Adrenal gland (tissue), 12 donors: ENCODE results near the gene PTPN23. TPM values are rescaled to one million over a fixed set of nuclear protein-coding genes. Genes with fewer than 3 reads are reported as not detected.

Experiments used
- DNase-seq, 7 donors: peaks; one replicate each; pipeline ENCODE4 v3.0.0-alpha.2; 2019 to 2020
- H3K27ac ChIP-seq, 5 donors: fragments of 200-600 bp; sonication (generic) in 4 of 5; 1 replicate in 3 of 5; 2 replicates in 2 of 5; pipeline versions ENCODE4 v1.5.1 to v1.8.0; 2016 to 2020; ENCODE audit warnings: mild to moderate bottlenecking in 1 of 5
- H3K27me3 ChIP-seq: fragments of 200-600 bp; 2 replicates; pipeline ENCODE4 v1.8.0; 2021
- H3K36me3 ChIP-seq, 2 donors: fragments of 200-600 bp; replicated peaks in 1 of 2; 1 replicate in 1 of 2; 2 replicates in 1 of 2; pipeline versions ENCODE4 v1.5.1 to v1.8.0; 2018 to 2022
- H3K4me1 ChIP-seq, 2 donors: fragments of 200-600 bp; replicated peaks in 1 of 2; 1 replicate in 1 of 2; 2 replicates in 1 of 2; pipeline versions ENCODE4 v1.5.1 to v1.8.0; 2018 to 2021
- H3K4me3 ChIP-seq, 4 donors: fragments of 200-600 bp; sonication (generic) in 3 of 4; one replicate each; pipeline ENCODE4 v1.5.1; 2016 to 2018
- H3K9me3 ChIP-seq, 3 donors: fragments of 200-600 bp; sonication (generic) in 1 of 3; replicated peaks in 1 of 3; 1 replicate in 2 of 3; 2 replicates in 1 of 3; pipeline versions ENCODE4 v1.5.1 to v1.8.0; 2016 to 2021
- CTCF ChIP-seq, 6 experiments: fragments of 450-650 bp in 4 of 6; fragments of 200-600 bp in 2 of 6; sonication (generic) in 1 of 6; IDR thresholded peaks; 1 replicate in 5 of 6; 2 replicates in 1 of 6; pipeline versions ENCODE4 v1.5.1 to v1.8.0; 2016 to 2021; ENCODE audit warnings: antibody characterized with exemption in 6 of 6, mild to moderate bottlenecking in 2 of 6, moderate library complexity in 1 of 6
- POLR2A ChIP-seq, 2 donors: fragments of 450-650 bp; IDR thresholded peaks; one replicate each; pipeline ENCODE4 v1.6.1; 2017; ENCODE audit warnings: antibody characterized with exemption in 2 of 2, mild to moderate bottlenecking in 2 of 2, moderate library complexity in 1 of 2
- WGBS, 4 donors: extraction: QIAGEN DNeasy Blood & Tissue Kit in 2 of 4; methylation state at CpG; one replicate each; pipeline versions ENCODE4 v1.1.5 to v1.1.7; 2013 to 2017; 5-methylcytosine and 5-hydroxymethylcytosine counted together
- intact Hi-C, 2 donors: fragments of 100-400 bp; cut with DNase I; formaldehyde crosslinking; loops; one replicate each; pipeline versions ENCODE4 v1.14.1 to v1.15.0; 2022 to 2023
- polyA plus RNA-seq, 3 donors: library from polyadenylated mRNA; stranded (reverse); fragments of 200-250 nt in 2 of 3; fragments of 350-450 nt in 1 of 3; fragmentation: Illumina TruSeq in 1 of 3; extraction: RNeasy Lipid Tissue Mini Kit (QIAGEN cat#74804) in 1 of 3; gene quantifications; one replicate each; pipeline ENCODE4 v1.2.3, GENCODE V29; 2013 to 2014
- total RNA-seq, 9 donors: library from RNA; depleted of rRNA in 4 of 9; stranded (reverse); fragments of >200 nt in 4 of 9; fragments of 120-200 nt in 1 of 9; fragmentation: NEBNext Ultra II Directional in 1 of 9; extraction: Animal tissue kit (Norgen Biotek cat#: 25700) in 1 of 9; gene quantifications; one replicate each; pipeline versions ENCODE4 v1.1.0 to v1.2.4, GENCODE V29; 2013 to 2023
- donor health status: healthy with polysubstance abuse.
- donor health status: Bipolar disorder and iron deficiency.
- donor health status: DM: yes; HTN: yes; CAD: no.
- donor health status: DM: no; HTN: no; CAD: no.
- donor health status: DM: no; HTN: no; CAD: no.
- donor health status: DM: yes; HTN: yes; CAD: no.

PTPN23 gene
- total and polyA plus RNA-seq, 12 donors: 8.4 to 70.0 (median 33.9) TPM

DNA sequence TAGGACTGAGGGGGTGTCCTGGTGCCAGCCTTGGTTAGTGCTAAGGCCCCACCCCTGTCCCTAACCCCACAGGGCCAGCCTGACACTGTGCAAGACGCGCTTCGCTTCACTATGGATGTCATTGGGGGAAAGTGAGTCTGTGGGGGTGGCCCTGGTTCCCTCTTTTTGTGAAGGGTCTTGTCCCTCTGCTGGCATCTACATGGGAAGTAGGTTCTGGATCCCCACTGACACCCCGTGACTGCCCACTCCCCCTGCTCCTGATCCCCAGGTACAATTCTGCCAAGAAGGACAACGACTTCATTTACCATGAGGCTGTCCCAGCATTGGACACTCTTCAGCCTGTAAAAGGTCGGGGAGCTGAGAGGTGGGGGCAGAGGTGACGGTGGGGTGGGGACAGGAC is 26.4 kb downstream of the PTPN23 start:
- DNase-seq: peak in 1 of 7 donors; percentile 24
- TF ChIP-seq POLR2A (IDR thresholded peaks at IDR 0.05): no peak
- TF ChIP-seq CTCF (IDR thresholded peaks at IDR 0.05): no peak
- no peaks in the 10 kb centered on the region for H3K9me3 ChIP-seq
- H3K4me3 ChIP-seq: no peak overlapping the region
- H3K4me1 ChIP-seq: peaks cover 21 to 22% of the 10 kb centered on the region in 2 donors
- 91 to 100% (median 91%) methylated on average over 2 to 7 of the region's 7 CpGs for WGBS, 4 donors
- intact Hi-C loops: no loop called here
- peaks cover 0 to 58% of the 10 kb centered on the region in 2 donors for H3K36me3 ChIP-seq
- no peak overlapping the region for H3K27ac ChIP-seq
- no peaks in the 10 kb centered on the region for H3K27me3 ChIP-seq

GRCh38 chr3:47407896-47408838 is 27.3 kb downstream of the PTPN23 start:
- Histone ChIP-seq H3K9me3 (no peaks in the 10 kb centered on the region), H3K27me3 (no peaks in the 10 kb centered on the region), H3K36me3 (peaks cover 0 to 67% of the 10 kb centered on the region in 2 donors), H3K4me3 (no peak overlapping the region), H3K27ac (no peak overlapping the region), H3K4me1 (peaks cover 21 to 22% of the 10 kb centered on the region in 2 donors)
- peak in 1 of 7 donors; percentile 25 for DNase-seq
- TF ChIP-seq POLR2A (IDR thresholded peaks at IDR 0.05) (no peak), CTCF (IDR thresholded peaks at IDR 0.05) (no peak)
- intact Hi-C loops: no loop called here
- WGBS, 4 donors: 83 to 97% (median 90%) methylated on average over 10 to 18 of the region's 18 CpGs

- intact Hi-C loops: no loop called here
- Histone ChIP-seq H3K9me3 (no peaks in the 10 kb centered on the region), H3K4me1 (peaks cover 21% of the 10 kb centered on the region in 2 donors), H3K4me3 (no peak overlapping the region), H3K27me3 (no peaks in the 10 kb centered on the region), H3K27ac (no peak overlapping the region), H3K36me3 (peaks cover 0 to 71% of the 10 kb centered on the region in 2 donors)
- WGBS, 4 donors: 90 to 98% (median 93%) methylated on average over 2 to 15 of the region's 15 CpGs
- DNase-seq: peak in 1 of 7 donors; percentile 34
- TF ChIP-seq CTCF (IDR thresholded peaks at IDR 0.05) (no peak), POLR2A (IDR thresholded peaks at IDR 0.05) (no peak)
Measured at GRCh38 chr3:47408839-47409229, 28.0 kb downstream of the PTPN23 start.

GRCh38 chr3:47409284-47409683 is 28.5 kb downstream of the PTPN23 start:
- DNase-seq: no peak
- Histone ChIP-seq H3K27ac (no peak overlapping the region), H3K9me3 (no peaks in the 10 kb centered on the region), H3K27me3 (no peaks in the 10 kb centered on the region), H3K36me3 (peaks cover 0 to 75% of the 10 kb centered on the region in 2 donors), H3K4me3 (no peak overlapping the region), H3K4me1 (peaks cover 16 to 18% of the 10 kb centered on the region in 2 donors)
- no peak for TF ChIP-seq CTCF (IDR thresholded peaks at IDR 0.05)
- no peak for TF ChIP-seq POLR2A (IDR thresholded peaks at IDR 0.05)
- 88 to 100% (median 92%) methylated on average over 4 to 15 of the region's 15 CpGs; no CpG with 5 or more reads in 1 of the 4 donors for WGBS, 4 donors
- intact Hi-C loops: no loop called here
